Rectal smooth muscle tissue (tissue), 1 donor: ENCODE results near the gene DHX30.
"Not testable (repeated sequence)": the region's sequence is repeated elsewhere in the genome, so short reads cannot be mapped to it uniquely, and the experiment has no call there.

Source experiments
- H3K27ac ChIP-seq: one replicate; pipeline ENCODE4 v1.7.0; 2013; ENCODE audit warnings: low read depth, low read length, inconsistent platforms
- H3K27me3 ChIP-seq: one replicate; pipeline ENCODE4 v1.7.0; 2013; ENCODE audit warnings: low read length; ENCODE audit not compliant: control insufficient read depth, insufficient read depth
- H3K36me3 ChIP-seq: one replicate; pipeline ENCODE4 v1.7.0; 2013; ENCODE audit warnings: low read length; ENCODE audit not compliant: control insufficient read depth, insufficient read depth
- H3K4me1 ChIP-seq: one replicate; pipeline ENCODE4 v1.7.0; 2013; ENCODE audit warnings: low read length; ENCODE audit not compliant: control insufficient read depth, insufficient read depth
- H3K4me3 ChIP-seq: one replicate; pipeline ENCODE4 v1.7.0; 2013; ENCODE audit warnings: low read length
- H3K9ac ChIP-seq: one replicate; pipeline ENCODE4 v1.7.0; 2013; ENCODE audit warnings: low read length

The DHX30 gene

DNA sequence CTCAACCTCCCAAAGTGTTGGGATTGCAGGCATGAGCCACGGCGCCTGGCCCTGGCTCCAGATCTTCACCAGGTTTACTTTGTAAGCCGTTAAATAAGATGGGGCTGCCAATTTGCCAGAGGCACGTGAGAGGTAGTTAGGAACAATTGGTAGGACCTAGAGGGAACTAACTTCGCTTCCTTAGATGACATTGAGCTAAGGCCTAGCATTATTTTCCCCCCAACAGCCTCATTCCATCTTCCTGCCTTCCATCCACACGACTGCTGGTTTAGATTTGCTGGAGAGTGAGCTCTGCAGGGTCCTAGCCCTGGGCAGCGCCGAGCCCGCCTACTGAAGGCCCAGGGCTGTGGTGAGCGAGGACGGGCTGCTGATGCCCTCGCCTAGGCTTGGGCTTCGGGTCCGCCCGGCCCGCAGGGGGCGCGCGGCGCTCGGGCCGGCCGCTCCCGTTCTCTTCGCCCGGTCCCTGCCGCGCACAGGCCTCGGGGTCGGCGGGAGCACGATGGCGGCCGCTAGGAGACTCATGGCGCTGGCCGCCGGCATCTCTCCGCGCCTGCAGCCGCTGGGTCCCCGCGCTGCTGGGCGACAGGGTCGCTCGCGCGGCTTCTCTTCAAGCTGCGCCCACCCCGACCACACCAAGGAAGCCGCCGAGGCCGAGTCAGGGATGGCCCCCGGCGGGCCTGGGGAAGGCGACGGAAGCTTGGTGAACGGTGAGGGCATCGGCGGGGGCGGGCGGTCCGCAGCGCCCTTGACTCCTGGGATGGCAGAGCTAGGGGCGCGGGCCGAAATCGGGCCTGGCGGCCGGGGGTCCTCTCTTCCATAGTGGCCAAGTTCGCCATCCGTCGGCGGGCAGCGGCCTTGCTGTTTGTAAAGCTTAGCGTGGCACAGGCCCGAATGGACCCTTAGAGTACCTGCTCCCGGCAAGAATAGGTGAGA is 21.9 kb downstream of the DHX30 start:
- Histone ChIP-seq H3K27ac (peak overlapping the region; percentile 70), H3K4me3 (peak overlapping the region; percentile 90), H3K4me1 (peaks cover 11% of the 10 kb centered on the region), H3K9ac (peak overlapping the region; percentile 82), H3K27me3 (no peaks in the 10 kb centered on the region), H3K36me3 (peaks cover 10% of the 10 kb centered on the region)

DNA sequence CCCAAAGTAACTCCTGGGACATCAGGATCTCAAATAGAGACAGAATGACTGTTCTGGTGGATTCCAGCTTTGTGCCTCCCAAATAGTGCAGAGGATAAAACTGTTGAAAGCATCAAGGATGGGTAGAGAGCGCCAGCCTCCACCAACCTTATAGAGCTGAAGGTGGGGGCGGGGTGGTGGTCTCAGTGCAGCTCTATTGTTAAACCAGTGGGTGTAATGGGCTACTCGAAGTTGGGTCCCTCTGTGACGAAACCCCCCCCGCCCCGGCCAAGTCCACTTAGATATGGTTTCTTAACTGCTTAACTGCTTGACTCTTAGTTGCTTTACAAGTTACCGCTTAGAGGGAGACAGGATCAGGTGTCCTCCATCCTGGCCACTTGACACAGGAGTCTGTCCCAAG is 22.7 kb downstream of the DHX30 start:
- Histone ChIP-seq H3K4me3 (peak overlapping the region; percentile 90), H3K4me1 (peaks cover 11% of the 10 kb centered on the region), H3K27me3 (no peaks in the 10 kb centered on the region), H3K36me3 (peaks cover 8% of the 10 kb centered on the region), H3K9ac (peak overlapping the region; percentile 82), H3K27ac (peak overlapping the region; percentile 70)

DNA sequence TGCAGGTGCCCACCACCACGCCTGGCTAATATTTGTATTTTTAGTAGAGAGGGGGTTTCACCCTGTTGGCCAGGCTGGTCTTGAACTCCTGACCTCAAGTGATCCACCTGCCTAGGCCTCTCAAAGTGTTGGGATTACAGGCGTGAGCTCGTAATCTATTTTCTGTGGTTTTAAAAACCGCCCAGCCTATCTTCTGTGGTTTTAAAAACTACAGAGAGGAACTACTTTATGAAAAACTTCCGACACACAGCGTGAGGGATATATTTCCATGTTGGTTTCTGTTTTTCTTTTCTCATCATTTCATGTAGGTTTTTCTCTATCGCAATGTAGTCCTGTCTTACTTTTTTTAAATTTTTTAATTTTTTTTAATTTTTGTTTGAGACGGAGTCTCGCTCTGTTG is 26.5 kb downstream of the DHX30 start:
- H3K36me3 ChIP-seq: peaks cover 14% of the 10 kb centered on the region
- not testable (repeated sequence) for H3K27me3 ChIP-seq, H3K27ac ChIP-seq, H3K4me1 ChIP-seq, H3K9ac ChIP-seq, H3K4me3 ChIP-seq

DNA sequence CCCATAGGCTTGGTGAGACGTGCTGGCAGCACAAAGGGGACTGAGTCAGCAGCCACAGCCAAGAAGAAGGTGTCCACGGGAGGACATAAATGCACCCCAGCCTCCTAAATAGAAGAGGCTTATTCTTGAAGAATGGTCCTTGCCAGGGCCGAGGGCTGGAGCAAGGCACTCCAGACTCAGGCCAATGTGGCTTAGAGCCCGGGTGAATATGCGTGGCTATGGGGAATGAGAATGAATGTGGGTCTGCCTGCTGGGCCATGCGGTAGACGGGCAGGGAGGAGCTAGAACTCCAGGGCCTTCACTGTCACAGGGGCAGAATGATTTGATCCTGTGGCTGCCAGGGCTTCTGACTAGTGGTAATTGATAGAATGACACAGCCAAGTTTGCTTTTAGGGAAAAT is 34.0 kb downstream of the DHX30 start:
- H3K4me3 ChIP-seq: no peak overlapping the region
- peaks cover 36% of the 10 kb centered on the region for H3K36me3 ChIP-seq
- no peaks in the 10 kb centered on the region for H3K27me3 ChIP-seq
- no peak overlapping the region for H3K27ac ChIP-seq
- H3K9ac ChIP-seq: no peak overlapping the region
- H3K4me1 ChIP-seq: no peaks in the 10 kb centered on the region

DNA sequence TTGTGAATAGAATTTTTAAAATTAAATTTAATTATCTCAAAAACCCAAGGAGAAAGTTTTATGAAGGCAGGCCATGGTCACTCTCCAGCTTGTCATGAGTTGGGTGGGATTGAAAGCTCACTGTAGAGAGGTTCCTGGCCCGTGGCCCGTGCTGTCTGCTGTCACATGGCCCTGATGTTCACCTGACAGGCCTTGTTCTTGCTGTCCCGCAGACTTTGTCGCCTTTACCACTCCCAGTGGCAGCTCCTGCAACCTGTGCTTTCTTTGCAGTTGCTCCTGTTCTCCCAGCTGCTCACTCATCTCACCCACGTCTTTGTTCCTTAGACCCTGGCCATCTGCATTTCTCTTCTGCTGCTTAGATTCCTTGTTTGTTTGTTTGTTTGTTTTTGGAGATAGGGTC is 35.6 kb downstream of the DHX30 start:
- no peak overlapping the region for H3K27ac ChIP-seq
- H3K36me3 ChIP-seq: peaks cover 45% of the 10 kb centered on the region

DNA sequence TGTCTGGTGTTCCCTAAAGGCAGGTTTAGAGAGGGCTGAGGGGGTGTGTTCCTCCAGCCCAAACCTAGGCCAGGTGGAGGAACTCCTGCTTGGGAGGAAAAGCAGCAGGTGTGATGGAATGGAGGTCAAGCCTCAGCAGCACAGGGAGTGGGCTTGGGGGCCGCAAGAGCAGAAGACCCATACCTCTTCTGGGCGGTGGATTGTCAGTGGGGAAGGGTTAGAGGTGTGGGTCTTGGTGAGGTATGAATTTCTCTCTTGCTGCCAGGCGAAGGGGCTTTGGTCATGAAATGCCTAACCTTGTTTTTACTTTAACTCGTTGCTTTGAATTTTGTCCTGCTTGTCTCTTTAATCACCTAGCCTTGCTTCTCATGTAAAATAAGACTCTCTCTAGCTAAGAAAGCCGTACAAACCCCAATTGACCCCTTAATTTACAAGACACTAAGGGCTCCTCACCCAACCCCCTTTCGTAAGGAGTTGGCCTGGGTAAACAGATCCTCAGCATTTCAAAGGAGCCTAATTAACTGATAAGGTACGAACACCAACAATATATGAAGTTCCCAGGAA is 38.9 kb downstream of the DHX30 start:
- Histone ChIP-seq H3K4me3 (no peak overlapping the region), H3K36me3 (peaks cover 60% of the 10 kb centered on the region), H3K27me3 (no peaks in the 10 kb centered on the region), H3K27ac (no peak overlapping the region), H3K4me1 (no peaks in the 10 kb centered on the region), H3K9ac (no peak overlapping the region)

More for the DNA sequence above, 35.6 kb downstream of the DHX30 start:
- H3K9ac ChIP-seq: no peak overlapping the region
- no peak overlapping the region for H3K4me3 ChIP-seq
- no peaks in the 10 kb centered on the region for H3K27me3 ChIP-seq
- no peaks in the 10 kb centered on the region for H3K4me1 ChIP-seq

DNA sequence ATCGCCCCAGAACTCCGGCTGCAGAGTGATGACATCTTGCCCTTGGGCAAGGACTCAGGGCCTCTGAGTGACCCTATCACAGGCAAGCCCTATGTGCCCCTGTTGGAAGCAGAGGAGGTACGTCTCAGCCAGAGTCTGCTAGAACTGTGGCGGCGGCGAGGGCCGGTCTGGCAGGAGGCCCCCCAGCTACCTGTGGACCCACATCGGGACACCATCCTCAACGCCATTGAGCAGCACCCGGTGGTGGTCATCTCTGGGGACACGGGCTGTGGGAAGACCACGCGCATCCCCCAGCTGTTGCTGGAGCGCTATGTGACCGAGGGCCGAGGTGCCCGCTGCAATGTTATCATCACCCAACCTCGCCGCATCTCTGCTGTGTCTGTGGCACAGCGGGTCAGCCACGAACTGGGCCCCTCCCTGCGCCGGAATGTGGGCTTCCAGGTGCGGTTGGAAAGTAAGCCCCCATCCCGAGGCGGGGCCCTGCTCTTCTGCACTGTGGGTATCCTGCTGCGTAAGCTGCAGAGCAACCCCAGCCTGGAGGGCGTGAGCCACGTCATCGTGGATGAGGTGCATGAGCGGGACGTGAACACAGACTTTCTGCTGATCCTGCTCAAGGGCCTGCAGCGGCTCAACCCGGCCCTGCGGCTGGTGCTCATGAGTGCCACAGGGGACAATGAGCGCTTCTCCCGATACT is 43.4 kb downstream of the DHX30 start:
- Histone ChIP-seq H3K4me3 (no peak overlapping the region), H3K27ac (no peak overlapping the region), H3K36me3 (peaks cover 76% of the 10 kb centered on the region), H3K27me3 (no peaks in the 10 kb centered on the region), H3K4me1 (no peaks in the 10 kb centered on the region), H3K9ac (no peak overlapping the region)

DNA sequence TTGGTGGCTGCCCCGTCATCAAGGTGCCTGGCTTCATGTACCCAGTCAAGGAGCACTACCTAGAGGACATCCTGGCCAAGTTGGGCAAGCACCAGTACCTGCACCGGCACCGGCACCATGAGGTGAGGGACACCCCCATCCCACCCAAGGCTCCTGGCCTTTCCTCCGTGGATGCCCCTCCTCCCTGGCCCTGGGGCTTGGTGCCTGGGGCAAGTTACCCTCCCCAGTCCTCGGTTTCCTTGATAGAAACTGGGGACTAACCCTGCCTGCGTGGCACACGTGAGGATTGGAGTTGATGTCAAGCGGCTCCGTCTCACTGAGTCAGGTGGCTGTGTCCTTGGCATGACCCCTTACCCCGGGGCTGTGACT is 43.9 kb downstream of the DHX30 start:
- H3K4me1 ChIP-seq: no peaks in the 10 kb centered on the region
- no peak overlapping the region for H3K27ac ChIP-seq
- H3K27me3 ChIP-seq: no peaks in the 10 kb centered on the region
- H3K4me3 ChIP-seq: no peak overlapping the region
- H3K9ac ChIP-seq: no peak overlapping the region
- peaks cover 70% of the 10 kb centered on the region for H3K36me3 ChIP-seq

DNA sequence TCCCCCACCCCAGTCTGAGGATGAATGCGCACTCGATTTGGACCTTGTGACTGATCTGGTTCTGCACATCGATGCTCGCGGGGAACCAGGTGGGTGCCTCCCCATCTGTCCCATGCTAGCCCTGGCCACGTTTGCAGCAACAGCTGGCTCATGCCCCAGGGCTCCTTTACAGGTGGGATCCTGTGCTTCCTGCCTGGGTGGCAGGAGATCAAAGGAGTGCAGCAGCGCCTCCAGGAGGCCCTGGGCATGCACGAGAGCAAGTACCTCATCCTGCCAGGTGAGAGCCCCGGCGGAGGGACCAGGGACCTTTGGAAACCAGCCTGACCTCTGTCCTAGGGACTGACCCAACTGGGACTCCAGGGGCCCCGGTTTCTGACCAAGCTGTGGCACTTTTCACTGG is 44.3 kb downstream of the DHX30 start:
- Histone ChIP-seq H3K4me1 (no peaks in the 10 kb centered on the region), H3K27me3 (no peaks in the 10 kb centered on the region), H3K36me3 (peaks cover 67% of the 10 kb centered on the region), H3K4me3 (no peak overlapping the region), H3K27ac (no peak overlapping the region), H3K9ac (no peak overlapping the region)

DNA sequence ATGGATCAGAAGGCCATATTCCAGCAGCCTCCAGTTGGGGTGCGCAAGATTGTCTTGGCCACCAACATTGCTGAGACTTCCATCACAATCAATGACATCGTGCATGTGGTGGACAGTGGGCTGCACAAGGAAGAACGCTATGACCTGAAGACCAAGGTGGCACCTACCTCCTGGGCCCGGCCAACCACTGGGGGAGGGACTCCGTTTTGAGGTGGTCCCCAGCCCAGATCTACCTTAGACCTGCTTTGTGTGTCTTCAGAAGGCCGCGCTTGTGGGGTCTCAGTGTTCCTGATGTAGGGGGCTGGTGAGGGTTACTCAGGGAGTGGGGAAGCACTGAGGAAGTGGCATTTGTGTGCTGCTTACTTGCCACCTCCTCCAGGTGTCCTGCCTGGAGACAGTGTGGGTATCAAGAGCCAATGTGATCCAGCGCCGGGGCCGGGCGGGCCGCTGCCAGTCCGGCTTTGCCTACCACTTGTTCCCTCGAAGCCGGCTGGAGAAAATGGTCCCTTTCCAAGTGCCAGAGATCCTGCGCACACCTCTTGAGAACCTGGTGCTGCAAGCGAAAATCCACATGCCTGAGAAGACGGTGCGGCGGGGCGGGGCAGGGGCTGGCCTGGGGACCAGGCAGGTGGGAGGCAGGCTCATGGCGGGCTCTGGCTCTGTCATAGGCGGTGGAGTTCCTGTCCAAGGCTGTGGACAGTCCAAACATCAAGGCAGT is 45.0 kb downstream of the DHX30 start:
- H3K27me3 ChIP-seq: no peaks in the 10 kb centered on the region
- H3K4me3 ChIP-seq: no peak overlapping the region
- H3K36me3 ChIP-seq: peaks cover 65% of the 10 kb centered on the region
- no peak overlapping the region for H3K9ac ChIP-seq
- H3K4me1 ChIP-seq: no peaks in the 10 kb centered on the region
- no peak overlapping the region for H3K27ac ChIP-seq

DNA sequence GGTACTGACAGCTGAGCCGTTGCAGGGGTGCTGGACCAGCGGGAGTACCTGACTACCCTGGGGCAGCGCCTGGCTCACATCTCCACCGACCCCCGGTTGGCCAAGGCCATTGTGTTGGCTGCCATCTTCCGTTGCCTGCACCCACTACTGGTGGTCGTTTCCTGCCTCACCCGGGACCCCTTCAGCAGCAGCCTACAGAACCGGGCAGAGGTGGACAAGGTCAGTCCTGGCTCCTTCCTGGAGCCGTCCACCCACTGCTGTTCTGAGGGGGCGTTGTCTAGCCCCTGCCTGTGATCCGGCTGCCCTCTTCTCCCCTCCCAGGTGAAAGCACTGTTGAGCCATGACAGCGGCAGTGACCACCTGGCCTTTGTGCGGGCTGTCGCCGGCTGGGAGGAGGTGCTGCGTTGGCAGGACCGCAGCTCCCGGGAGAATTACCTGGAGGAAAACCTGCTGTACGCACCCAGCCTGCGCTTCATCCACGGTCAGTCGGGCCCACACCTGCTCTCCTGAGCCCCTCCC is 45.7 kb downstream of the DHX30 start:
- H3K4me1 ChIP-seq: no peaks in the 10 kb centered on the region
- no peak overlapping the region for H3K27ac ChIP-seq
- H3K36me3 ChIP-seq: peaks cover 59% of the 10 kb centered on the region
- H3K27me3 ChIP-seq: no peaks in the 10 kb centered on the region
- no peak overlapping the region for H3K9ac ChIP-seq
- H3K4me3 ChIP-seq: no peak overlapping the region

DNA sequence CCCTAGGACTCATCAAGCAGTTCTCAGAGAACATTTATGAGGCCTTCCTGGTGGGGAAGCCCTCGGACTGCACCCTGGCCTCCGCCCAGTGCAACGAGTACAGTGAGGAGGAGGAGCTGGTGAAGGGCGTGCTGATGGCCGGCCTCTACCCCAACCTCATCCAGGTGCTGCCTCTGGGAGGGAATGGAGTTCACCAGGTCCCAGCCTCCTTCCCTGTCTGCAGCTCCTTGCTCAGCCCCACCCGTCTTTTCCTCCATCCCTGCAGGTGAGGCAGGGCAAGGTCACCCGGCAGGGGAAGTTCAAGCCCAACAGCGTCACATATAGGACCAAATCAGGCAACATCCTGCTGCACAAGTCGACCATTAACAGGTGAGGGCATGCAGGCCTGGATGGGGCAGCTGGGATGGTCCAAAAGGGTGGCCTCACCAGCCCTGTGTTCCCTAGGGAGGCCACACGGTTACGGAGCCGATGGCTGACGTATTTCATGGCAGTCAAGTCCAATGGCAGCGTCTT is 46.3 kb downstream of the DHX30 start:
- H3K4me3 ChIP-seq: no peak overlapping the region
- peaks cover 60% of the 10 kb centered on the region for H3K36me3 ChIP-seq
- H3K4me1 ChIP-seq: no peaks in the 10 kb centered on the region
- no peaks in the 10 kb centered on the region for H3K27me3 ChIP-seq
- no peak overlapping the region for H3K9ac ChIP-seq
- no peak overlapping the region for H3K27ac ChIP-seq
